Fibroblast of skin of abdomen (primary cell): ENCODE results near the gene CYP2C19. TPM values are rescaled to one million over a fixed set of nuclear protein-coding genes. Genes with fewer than 3 reads are reported as not detected.
"Not testable (repeated sequence)": the region's sequence is repeated elsewhere in the genome, so short reads cannot be mapped to it uniquely, and the experiment has no call there.

Source experiments
- DNase-seq: peaks from one replicate; pipeline ENCODE4 v3.0.0-alpha.2; 2013
- polyA plus RNA-seq, 2 experiments: library from polyadenylated mRNA; unstranded; fragments of 120-200 nt; gene quantifications; one replicate each; pipeline ENCODE4 v1.2.1, GENCODE V29; 2013; ENCODE audit not compliant: insufficient read length in 2 of 2

Gene CYP2C19
- not detected for polyA plus RNA-seq (2013, experiment 1 of 2; ENCODE audit: insufficient read length)
- not detected for polyA plus RNA-seq (2013, experiment 2 of 2; ENCODE audit: insufficient read length)

- no peak for DNase-seq
Observed at GRCh38 chr10:94762393-94762792, at the start of gene CYP2C19. TSS of gene CYP2C19 (plus strand) at chr10:94762681. CDS start at chr10:94762706, 25 bp downstream.

GRCh38 chr10:94725871-94726270 is 36.6 kb upstream of the CYP2C19 start:
- DNase-seq = no peak

GRCh38 chr10:94735197-94735596 is 27.3 kb upstream of the CYP2C19 start:
- DNase-seq = no peak

- no peak for DNase-seq
Observed at GRCh38 chr10:94738588-94738987, 23.9 kb upstream of the CYP2C19 start.

- no peak for DNase-seq
Observed at GRCh38 chr10:94747137-94747536, 15.3 kb upstream of the CYP2C19 start.

GRCh38 chr10:94747838-94748237 is 14.6 kb upstream of the CYP2C19 start:
- no peak for DNase-seq

GRCh38 chr10:94757916-94758315 is 4.6 kb upstream of the CYP2C19 start:
- DNase-seq = no peak

GRCh38 chr10:94760586-94761178 is 1.8 kb upstream of the CYP2C19 start:
- no peak for DNase-seq

GRCh38 chr10:94775425-94775824 is 12.9 kb downstream of the CYP2C19 start:
- not testable (repeated sequence) for DNase-seq

GRCh38 chr10:94777886-94778458 is 15.5 kb downstream of the CYP2C19 start:
- DNase-seq = no peak

GRCh38 chr10:94780844-94781243 is 18.4 kb downstream of the CYP2C19 start:
- DNase-seq = no peak

GRCh38 chr10:94784256-94784655 is 21.8 kb downstream of the CYP2C19 start:
- DNase-seq = no peak

- no peak for DNase-seq
Observed at GRCh38 chr10:94785211-94785610, 22.7 kb downstream of the CYP2C19 start.

GRCh38 chr10:94800551-94800950 is 38.1 kb downstream of the CYP2C19 start:
- DNase-seq = not testable (repeated sequence)

- DNase-seq = no peak
Observed at GRCh38 chr10:94803307-94803706, 40.8 kb downstream of the CYP2C19 start.

- DNase-seq = not testable (repeated sequence)
Observed at GRCh38 chr10:94830025-94830424, 67.5 kb downstream of the CYP2C19 start.

- no peak for DNase-seq
Observed at GRCh38 chr10:94846204-94846603, 83.7 kb downstream of the CYP2C19 start.

- no peak for DNase-seq
Observed at GRCh38 chr10:94850766-94851165, 88.3 kb downstream of the CYP2C19 start.

- no peak for DNase-seq
Observed at GRCh38 chr10:94851263-94851662, 88.8 kb downstream of the CYP2C19 start.

- no peak for DNase-seq
Observed at GRCh38 chr10:94852438-94852837, 90.0 kb downstream of the CYP2C19 start.

- no peak for DNase-seq
Observed at GRCh38 chr10:94853065-94853464, 90.6 kb downstream of the CYP2C19 start.

GRCh38 chr10:94858005-94858404 is 95.5 kb downstream of the CYP2C19 start:
- DNase-seq = no peak

- DNase-seq = no peak
Observed at GRCh38 chr10:94859086-94859485, 96.6 kb downstream of the CYP2C19 start.

- no peak for DNase-seq
Observed at GRCh38 chr10:94878649-94879048, 116.2 kb downstream of the CYP2C19 start.

- no peak for DNase-seq
Observed at GRCh38 chr10:94879214-94879613, 116.7 kb downstream of the CYP2C19 start.
